Lower lobe of right lung (tissue), 2 donors: ENCODE measurements around the gene GIMAP8. TPM values are rescaled to one million over a fixed set of nuclear protein-coding genes. Genes with fewer than 3 reads are reported as not detected.

ENCODE experiments used
- ATAC-seq, 2 donors: fragments of 200-7000 bp; cut with Tn5 transposase; one replicate each; pipeline ENCODE4 v1.9.1; 2020 to 2022; ENCODE audit warnings: mild to moderate bottlenecking in 2 of 2, moderate library complexity in 2 of 2
- DNase-seq: peaks from one replicate; pipeline ENCODE4 v3.0.0-alpha.2; 2020
- H3K27ac ChIP-seq: fragments of 200-600 bp; one replicate; pipeline ENCODE4 v1.8.0; 2022
- H3K27me3 ChIP-seq: fragments of 200-600 bp; one replicate; pipeline ENCODE4 v1.8.0; 2022; ENCODE audit warnings: low read depth
- H3K36me3 ChIP-seq: fragments of 200-600 bp; one replicate; pipeline ENCODE4 v1.8.0; 2022; ENCODE audit warnings: mild to moderate bottlenecking
- H3K4me1 ChIP-seq: fragments of 200-600 bp; one replicate; pipeline ENCODE4 v1.8.0; 2022
- H3K4me3 ChIP-seq: fragments of 200-600 bp; one replicate; pipeline ENCODE4 v1.8.0; 2022; ENCODE audit warnings: mild to moderate bottlenecking
- H3K9me3 ChIP-seq: fragments of 200-600 bp; one replicate; pipeline ENCODE4 v1.8.0; 2022
- CTCF ChIP-seq: fragments of 200-600 bp; IDR thresholded peaks from one replicate; pipeline ENCODE4 v1.8.0; 2022; ENCODE audit warnings: antibody characterized with exemption, mild to moderate bottlenecking
- intact Hi-C: fragments of 100-400 bp; cut with DNase I; formaldehyde crosslinking; loops from one replicate; pipeline ENCODE4 v1.11.0; 2022
- total RNA-seq: library from RNA; stranded (reverse); fragmentation: NEBNext Ultra II Directional; extraction: Animal tissue kit (Norgen Biotek cat#: 25700); gene quantifications from one replicate; pipeline ENCODE4 v1.2.1, GENCODE V29; 2021
- donor health status: DM: no; HTN: yes; CAD: no; lungs with severe emphysema.

Gene GIMAP8
- total RNA-seq, 1 donor from 2014 or later, result 44.4 TPM

- DNase-seq (no peak), ATAC-seq (no peak)
- H3K27me3 ChIP-seq, result no peaks in the 10 kb centered on the region
- H3K9me3 ChIP-seq, result no peaks in the 10 kb centered on the region
- TF ChIP-seq CTCF, result no peak
- peak overlapping the region; percentile 97 for H3K27ac ChIP-seq
- H3K36me3 ChIP-seq, result peaks cover 14% of the 10 kb centered on the region
- H3K4me3 ChIP-seq, result peak overlapping the region; percentile 88
- peaks cover 29% of the 10 kb centered on the region for H3K4me1 ChIP-seq
- intact Hi-C loops, result no loop called here
These were observed 43.6 kb upstream of the GIMAP8 start for GRCh38 chr7:150406567-150407421.

- ATAC-seq, result no peak
- no peak for DNase-seq
- Histone ChIP-seq H3K27ac (no peak overlapping the region), H3K4me3 (no peak overlapping the region), H3K9me3 (no peaks in the 10 kb centered on the region), H3K36me3 (peaks cover 14% of the 10 kb centered on the region), H3K27me3 (no peaks in the 10 kb centered on the region), H3K4me1 (peaks cover 29% of the 10 kb centered on the region)
- intact Hi-C loops, result no loop called here
- TF ChIP-seq CTCF, result no peak
These were observed 42.6 kb upstream of the GIMAP8 start for GRCh38 chr7:150407588-150408392.

- peaks cover 27% of the 10 kb centered on the region for H3K4me1 ChIP-seq
- no peak overlapping the region for H3K27ac ChIP-seq
- no peak for TF ChIP-seq CTCF
- H3K9me3 ChIP-seq, result no peaks in the 10 kb centered on the region
- ATAC-seq, result no peak
- H3K4me3 ChIP-seq, result no peak overlapping the region
- DNase-seq, result no peak
- H3K36me3 ChIP-seq, result peaks cover 14% of the 10 kb centered on the region
- intact Hi-C loops, result no loop called here
- no peaks in the 10 kb centered on the region for H3K27me3 ChIP-seq
These were observed 41.8 kb upstream of the GIMAP8 start for GRCh38 chr7:150408393-150409299.

GRCh38 chr7:150409300-150410030 lies 41.0 kb upstream of the GIMAP8 start:
- no peaks in the 10 kb centered on the region for H3K27me3 ChIP-seq
- no peak for TF ChIP-seq CTCF
- no peak for ATAC-seq
- H3K9me3 ChIP-seq, result no peaks in the 10 kb centered on the region
- H3K4me1 ChIP-seq, result peaks cover 19% of the 10 kb centered on the region
- intact Hi-C loops, result no loop called here
- DNase-seq, result no peak
- no peak overlapping the region for H3K4me3 ChIP-seq
- H3K27ac ChIP-seq, result no peak overlapping the region
- H3K36me3 ChIP-seq, result peaks cover 14% of the 10 kb centered on the region
